Measurements from ENCODE around the gene PIK3R4.
A peak's percentile ranks its signal among the peaks of the same experiment; 100 is the strongest.

PIK3R4 gene

GRCh38 chr3:130746246-130747039 is at the start of gene PIK3R4:
PIK3R4 (minus strand) TSS chr3:130746829; CDS start chr3:130745218, 1,611 bp downstream.
- DNase-seq, result peak; percentile 74 to 88

GRCh38 chr3:130795396-130795795 is 48.8 kb upstream of the PIK3R4 start:
- no peak for DNase-seq

- DNase-seq, result no peak
Observed at GRCh38 chr3:130792246-130792645, 45.6 kb upstream of the PIK3R4 start.

DNA sequence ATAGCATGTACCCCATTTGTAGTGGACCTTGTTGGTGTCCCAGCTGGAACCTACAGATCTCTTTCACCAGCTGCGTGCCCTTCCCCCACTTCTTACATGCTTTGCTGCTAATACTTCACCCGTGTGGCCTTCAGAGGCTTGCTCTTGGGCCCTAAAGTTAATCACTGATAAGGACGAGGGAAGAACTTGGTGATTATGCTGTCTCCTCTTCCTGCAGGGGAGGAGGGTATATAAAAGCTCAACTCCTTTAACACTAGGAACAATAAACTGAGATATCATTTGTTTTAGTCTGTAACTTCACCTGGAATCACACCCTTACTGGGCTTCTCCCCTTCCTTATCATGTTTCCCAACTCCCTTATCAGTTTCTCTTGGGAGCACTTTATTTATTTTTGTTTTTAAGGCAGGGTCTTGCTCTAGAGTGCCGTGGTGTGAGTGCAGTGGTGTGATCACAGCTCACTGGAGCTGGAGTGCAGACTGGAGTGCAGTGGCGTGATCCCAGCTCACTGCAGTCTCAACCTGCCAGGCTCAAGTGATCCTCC is 43.2 kb upstream of the PIK3R4 start:
- no peak for DNase-seq

- DNase-seq, result peak; percentile 54 to 74
Observed at GRCh38 chr3:130787422-130788068, 40.9 kb upstream of the PIK3R4 start.

DNA sequence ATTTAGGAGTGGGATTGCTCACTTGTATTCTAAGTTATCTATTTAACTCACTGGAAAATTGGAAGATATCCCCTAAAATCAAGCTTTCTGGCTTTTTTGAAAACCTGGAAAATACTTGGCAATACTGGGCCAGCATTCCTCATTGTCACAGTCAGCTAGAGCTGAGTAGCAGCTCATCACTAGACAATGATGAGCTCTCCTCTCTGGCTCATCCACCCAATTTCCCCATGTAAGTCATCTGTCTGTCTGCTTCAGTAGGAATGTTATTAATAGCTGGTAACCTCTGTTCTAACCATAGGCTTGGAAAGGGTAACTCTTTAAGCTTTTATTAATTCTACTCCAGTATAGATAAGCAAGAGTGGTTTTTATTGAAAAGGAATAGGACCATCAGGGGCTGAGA is 39.7 kb upstream of the PIK3R4 start:
- no peak for DNase-seq

- DNase-seq, result no peak
Observed at GRCh38 chr3:130783629-130784028, 37.0 kb upstream of the PIK3R4 start.

GRCh38 chr3:130779486-130779885 is 32.9 kb upstream of the PIK3R4 start:
- DNase-seq, result no peak

DNA sequence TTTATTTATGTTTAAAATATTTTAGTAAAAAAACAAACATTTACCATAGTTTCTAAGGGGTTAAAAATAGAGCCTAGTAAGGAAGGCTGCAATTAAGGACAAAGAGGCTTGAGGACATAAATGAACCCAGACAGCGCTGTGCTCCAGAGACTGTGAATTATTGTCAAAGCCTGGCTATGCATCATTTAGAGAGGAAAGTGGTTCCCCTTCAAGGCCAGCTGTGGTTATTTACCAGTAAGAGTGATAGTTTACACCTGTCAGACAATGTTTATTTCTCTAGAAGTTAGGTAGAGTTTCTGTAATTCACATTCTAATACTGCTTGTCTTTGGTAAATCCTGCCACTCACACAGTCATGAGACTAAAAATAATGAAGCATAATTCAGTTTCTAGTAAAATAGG is 32.4 kb upstream of the PIK3R4 start:
- peak; percentile 15 to 66 for DNase-seq

DNA sequence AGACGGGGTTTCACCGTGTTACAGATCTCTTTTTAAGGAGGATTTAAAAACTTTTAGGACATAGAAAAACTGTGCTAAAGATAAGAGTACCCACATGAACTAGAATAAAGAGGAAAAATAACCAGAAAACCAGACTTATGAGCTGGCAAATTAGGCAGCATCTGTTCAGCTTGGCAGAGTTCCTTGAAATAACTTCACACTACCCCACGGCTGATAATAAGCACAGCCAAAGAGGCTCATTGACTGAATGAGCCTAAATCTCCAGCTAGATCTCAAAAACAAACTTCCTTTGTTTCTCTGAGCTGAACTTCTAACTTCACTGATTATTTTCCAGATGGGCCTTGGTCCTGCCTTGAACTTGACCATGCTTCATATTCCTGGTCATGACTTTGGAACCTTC is 26.7 kb upstream of the PIK3R4 start:
- no peak for DNase-seq

- no peak for DNase-seq
Observed at GRCh38 chr3:130772129-130772528, 25.5 kb upstream of the PIK3R4 start.

DNA sequence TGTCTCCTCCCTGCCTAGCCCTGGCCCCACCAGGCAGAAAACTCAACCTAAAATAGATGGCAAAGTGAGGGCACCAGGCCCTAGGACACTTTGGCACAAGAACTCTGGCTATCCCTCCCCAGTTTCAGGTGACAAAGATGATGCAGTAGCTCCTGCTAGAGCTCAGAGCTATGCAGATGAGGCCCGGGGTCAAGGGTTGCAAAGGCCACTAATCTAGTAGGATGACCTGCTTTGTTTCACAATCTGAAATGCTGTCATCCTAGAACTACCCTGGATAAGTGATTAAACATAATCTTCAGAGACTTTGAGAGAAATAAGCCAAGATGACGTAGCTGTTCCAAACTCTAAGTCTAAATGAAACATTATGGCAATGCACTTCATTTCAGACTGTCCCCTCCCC is 24.0 kb upstream of the PIK3R4 start:
- no peak for DNase-seq

DNA sequence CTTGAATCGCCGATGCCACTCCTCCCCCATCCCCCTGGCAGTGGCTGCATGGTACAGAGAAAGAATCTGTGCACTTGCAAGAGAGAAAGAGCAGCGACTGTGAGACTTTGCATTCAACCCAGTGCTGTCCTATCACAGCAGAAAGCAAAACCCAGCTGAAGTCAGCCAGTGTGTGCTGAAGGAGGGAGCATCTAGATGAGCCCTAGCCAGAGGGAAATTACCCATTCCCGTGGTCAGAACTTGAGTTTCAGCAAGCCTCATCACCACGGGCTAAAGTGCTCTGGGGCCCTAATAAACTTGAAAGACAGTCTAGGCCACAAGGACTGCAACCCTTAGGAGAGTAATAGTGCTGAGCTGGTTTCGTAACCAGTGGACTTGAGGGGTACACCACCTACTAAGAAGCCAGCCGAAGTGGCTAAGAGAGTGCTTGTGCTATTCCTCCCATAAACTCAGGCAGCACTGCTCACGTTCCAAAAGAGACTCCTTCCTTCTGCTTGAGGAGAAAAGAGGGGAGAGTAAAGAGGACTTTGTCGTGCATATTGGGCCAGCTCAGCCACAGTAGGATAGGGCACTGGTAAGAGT is 15.2 kb upstream of the PIK3R4 start:
- no peak for DNase-seq

GRCh38 chr3:130760922-130761321 is 14.3 kb upstream of the PIK3R4 start:
- DNase-seq, result no peak

GRCh38 chr3:130759692-130760338 is 13.2 kb upstream of the PIK3R4 start:
- peak in 1 of 2 experiments; percentile 5 for DNase-seq

DNA sequence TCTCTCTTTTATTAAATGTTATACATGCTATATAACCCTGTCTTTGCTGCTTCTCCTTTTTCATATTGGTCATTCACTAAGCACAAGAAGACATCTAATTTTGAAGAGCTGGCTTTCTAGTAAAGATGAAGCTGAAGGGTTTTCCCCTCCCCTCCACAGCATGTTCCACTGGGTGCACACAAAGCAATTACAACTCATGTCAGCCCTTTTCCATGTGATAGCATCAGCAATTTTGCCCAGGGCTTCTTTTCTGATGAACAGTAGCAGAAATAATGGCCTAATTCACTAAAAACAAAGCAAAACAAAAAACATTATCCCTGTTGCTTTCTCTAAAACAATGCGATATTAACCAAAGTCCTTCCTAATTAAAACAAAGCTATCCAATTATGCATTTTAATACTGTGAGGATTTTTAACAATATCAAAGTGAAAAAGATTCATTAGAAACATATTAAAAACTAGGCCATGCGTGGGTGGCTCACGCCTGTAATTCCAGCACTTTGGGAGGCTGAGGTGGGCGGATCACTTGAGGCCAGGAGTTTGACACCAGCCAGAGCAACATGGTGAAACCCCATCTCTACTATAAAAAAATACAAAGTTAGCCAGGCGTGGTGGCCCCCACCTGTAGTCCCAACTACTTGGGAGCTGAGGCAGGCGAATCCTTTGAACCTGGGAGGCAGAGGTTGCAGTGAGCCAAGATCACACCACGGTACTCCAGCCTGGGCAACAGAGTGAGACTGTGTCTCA is 12.2 kb upstream of the PIK3R4 start:
- no peak for DNase-seq

GRCh38 chr3:130757611-130758150 is 11.1 kb upstream of the PIK3R4 start:
- no peak for DNase-seq

GRCh38 chr3:130755666-130756065 is 9.0 kb upstream of the PIK3R4 start:
- DNase-seq, result no peak

GRCh38 chr3:130748981-130749380 is 2.4 kb upstream of the PIK3R4 start:
- DNase-seq, result no peak

DNA sequence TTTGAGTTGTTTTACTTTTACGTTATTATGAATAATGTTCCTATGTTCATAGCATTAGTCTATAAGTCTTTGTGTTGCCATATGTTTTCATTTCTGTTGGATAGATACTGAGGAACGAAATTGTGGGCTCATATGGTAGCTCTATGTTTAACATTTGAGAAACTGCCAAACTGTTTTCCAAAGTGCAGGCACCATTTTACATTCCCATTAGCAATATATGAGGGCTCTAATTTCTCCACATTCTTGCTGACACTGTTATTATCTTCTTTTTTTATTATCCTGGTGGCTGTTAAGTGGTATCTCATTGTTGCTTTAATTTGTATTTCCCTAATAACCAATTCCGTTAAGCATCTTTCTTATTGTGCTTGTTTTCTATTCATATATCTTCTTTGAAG is 1.8 kb upstream of the PIK3R4 start:
- DNase-seq, result no peak

DNA sequence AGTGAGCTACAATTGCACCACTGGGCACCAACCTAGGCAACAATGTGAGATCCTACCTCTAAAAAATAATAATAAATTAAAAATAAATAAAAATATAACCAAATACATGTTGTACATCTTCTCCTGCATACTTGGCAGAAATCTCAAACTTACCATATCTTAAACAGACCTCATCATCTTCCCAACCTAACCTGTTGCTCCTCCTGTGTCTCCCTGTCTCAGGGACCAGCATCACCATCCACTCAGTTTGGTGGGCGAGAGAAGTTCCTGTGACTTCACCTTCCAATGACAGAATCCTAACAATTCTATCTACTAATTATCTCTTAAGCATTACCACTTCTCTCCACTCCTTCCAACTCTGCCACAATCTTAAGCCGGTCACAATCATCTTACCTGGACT is 3.3 kb downstream of the PIK3R4 start:
- no peak for DNase-seq

DNA sequence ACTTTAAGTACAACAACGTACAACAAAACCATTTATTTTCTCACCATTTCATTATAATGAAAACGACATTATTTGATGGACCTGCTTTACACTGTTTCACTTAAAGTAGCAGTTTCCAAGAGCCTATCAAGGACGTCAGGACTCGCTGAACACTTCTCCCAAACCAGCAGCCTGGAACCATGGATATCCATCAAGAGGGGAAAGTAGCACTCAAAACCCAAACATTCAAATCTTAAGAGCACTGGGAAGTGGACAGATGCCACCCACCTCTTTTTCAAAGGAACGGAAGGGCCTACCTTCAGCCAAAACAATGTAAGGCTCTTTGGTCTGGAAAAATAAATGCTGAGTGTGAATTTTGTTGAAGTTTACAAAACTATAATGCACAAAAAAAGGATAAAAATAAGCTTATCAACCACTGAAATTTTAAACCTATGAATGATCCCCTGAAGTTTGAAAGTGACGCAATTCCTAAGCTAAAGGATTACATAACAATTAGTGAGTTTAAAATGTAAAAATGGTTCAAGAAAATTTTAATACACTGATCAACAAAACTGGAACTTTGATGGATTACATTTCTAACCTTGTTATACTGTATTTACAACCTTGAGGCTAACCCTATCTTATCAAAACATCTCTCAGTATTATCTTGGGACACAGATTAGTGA is 4.6 kb downstream of the PIK3R4 start:
- DNase-seq, result no peak

Data from NCI-H187 (cell line).